HAP-1 (cell line): ENCODE measurements around the gene DPP6.

ENCODE experiments used
- DNase-seq, 2 experiments: peaks; one replicate each; pipeline ENCODE4 v3.0.0-alpha.2; 2016 to 2020; ENCODE audit warnings: low spot score in 2 of 2
- H3K27me3 ChIP-seq: fragments of 250-450 bp; sonication (Bioruptor Pico); 2 replicates; pipeline ENCODE4 v1.5.1; 2020; ENCODE audit warnings: low read depth, mild to moderate bottlenecking, moderate library complexity
- H3K36me3 ChIP-seq: fragments of 250-450 bp; sonication (Bioruptor Pico); replicated peaks from 2 replicates; pipeline ENCODE4 v1.5.1; 2020; ENCODE audit warnings: mild to moderate bottlenecking
- H3K4me1 ChIP-seq: fragments of 250-450 bp; sonication (Bioruptor Pico); 2 replicates; pipeline ENCODE4 v1.5.1; 2020; ENCODE audit warnings: mild to moderate bottlenecking
- H3K4me3 ChIP-seq: fragments of 250-450 bp; sonication (Bioruptor Pico); 2 replicates; pipeline ENCODE4 v1.5.1; 2020; ENCODE audit warnings: mild to moderate bottlenecking, moderate library complexity
- H3K9me3 ChIP-seq: fragments of 250-450 bp; sonication (Bioruptor Pico); 2 replicates; pipeline ENCODE4 v1.5.1; 2020; ENCODE audit warnings: mild to moderate bottlenecking, moderate library complexity
- in situ Hi-C: fragments of 300-500 bp; cut with MboI; formaldehyde crosslinking; loops from 3 replicates; pipeline ENCODE4 v1.14.3; 2020; ENCODE audit warnings: low sequenced_read_pairs, inconsistent platforms, mixed read lengths

Gene DPP6

DNA sequence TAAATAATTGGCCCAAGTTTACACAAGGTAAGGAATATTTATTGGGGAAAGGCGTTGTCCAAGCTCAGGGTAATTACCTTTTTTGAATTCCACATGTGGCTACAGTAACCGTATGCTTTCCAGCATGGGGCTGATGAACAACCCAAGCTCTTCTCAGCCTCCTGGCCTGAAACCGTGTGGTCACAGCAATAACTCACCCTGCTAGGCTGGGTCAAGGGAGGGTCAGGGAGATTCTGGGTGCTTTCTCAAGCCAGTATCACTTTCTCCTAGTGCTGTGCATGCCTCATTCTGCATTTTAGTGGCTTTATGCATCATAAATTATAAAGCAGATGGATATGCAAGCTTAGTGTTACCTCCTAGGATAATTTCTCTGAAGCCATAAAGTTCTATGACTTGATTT, 676.9 kb downstream of the DPP6 start:
- in situ Hi-C loops, result no loop called here
- Histone ChIP-seq H3K36me3 (no peaks in the 10 kb centered on the region), H3K4me3 (no peak overlapping the region), H3K27me3 (no peaks in the 10 kb centered on the region), H3K9me3 (no peaks in the 10 kb centered on the region), H3K4me1 (no peaks in the 10 kb centered on the region)
- no peak for DNase-seq

DNA sequence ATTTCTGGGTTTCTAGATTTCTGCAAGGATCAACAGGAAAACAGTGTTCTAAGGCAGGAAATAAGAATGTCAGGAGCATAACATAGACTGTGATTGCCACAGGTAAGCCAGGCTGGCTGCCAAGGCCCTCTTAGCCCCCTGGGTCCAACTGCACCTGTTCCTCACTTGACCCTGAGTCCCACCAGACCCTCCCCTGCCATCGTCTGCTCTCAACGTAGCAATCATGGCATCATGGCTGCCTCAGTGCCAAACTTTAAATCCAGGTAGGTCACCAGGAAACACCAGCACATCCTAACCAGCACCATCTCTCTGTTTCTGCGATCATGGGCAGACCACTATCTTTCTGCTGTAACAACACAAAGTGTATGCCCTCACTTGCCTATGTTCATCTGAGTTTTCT, 683.6 kb downstream of the DPP6 start:
- H3K4me1 ChIP-seq, result no peaks in the 10 kb centered on the region
- DNase-seq, result no peak
- in situ Hi-C loops, result no loop called here
- no peak overlapping the region for H3K4me3 ChIP-seq
- H3K36me3 ChIP-seq, result no peaks in the 10 kb centered on the region
- no peaks in the 10 kb centered on the region for H3K9me3 ChIP-seq
- no peaks in the 10 kb centered on the region for H3K27me3 ChIP-seq

DNA sequence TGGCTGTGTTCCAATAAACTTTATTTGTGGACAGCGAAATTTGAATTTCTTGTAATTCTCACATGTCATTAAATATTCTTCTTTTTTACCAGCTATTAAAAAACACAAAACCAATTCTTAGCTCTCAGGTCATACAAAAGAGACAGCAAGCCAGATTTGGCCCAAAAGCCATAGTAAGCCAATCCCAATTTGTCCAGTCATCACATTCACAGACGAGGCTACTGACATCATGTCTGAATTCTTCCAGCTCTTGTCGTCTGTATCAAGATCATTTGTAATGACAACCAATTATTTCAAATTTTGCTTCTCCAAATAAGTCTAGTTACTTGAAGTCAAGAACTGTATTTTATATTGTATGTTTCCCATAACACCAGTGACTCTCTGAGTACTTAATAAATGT, 684.2 kb downstream of the DPP6 start:
- Histone ChIP-seq H3K27me3 (no peaks in the 10 kb centered on the region), H3K4me1 (no peaks in the 10 kb centered on the region)
- no peak for DNase-seq

DNA sequence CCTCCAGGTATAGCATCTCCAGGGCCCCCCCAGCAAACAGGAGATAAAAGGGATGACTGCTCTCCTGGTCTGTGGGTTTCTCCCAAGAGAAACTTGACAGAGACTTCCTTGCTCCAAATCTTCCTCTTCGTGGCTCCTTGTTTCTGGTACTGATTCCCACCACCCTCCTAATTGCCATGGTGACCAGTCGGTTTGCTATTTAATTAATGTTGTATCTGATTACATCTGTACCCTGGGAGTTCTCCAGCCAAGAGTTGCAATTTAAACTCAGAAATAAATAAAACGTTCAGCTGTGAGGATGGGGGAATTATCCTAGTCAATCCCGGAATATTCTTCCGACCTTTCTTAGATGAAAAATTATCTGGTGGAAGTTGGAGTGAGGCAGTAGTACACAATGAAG, 686.0 kb downstream of the DPP6 start:
- DNase-seq, result no peak
- no peaks in the 10 kb centered on the region for H3K9me3 ChIP-seq
- in situ Hi-C loops, result no loop called here
- no peaks in the 10 kb centered on the region for H3K27me3 ChIP-seq
- no peak overlapping the region for H3K4me3 ChIP-seq
- H3K36me3 ChIP-seq, result no peaks in the 10 kb centered on the region
- no peaks in the 10 kb centered on the region for H3K4me1 ChIP-seq

More for the DNA sequence above, 684.2 kb downstream of the DPP6 start:
- Histone ChIP-seq H3K36me3 (no peaks in the 10 kb centered on the region), H3K4me3 (no peak overlapping the region), H3K9me3 (no peaks in the 10 kb centered on the region)
- in situ Hi-C loops, result no loop called here

DNA sequence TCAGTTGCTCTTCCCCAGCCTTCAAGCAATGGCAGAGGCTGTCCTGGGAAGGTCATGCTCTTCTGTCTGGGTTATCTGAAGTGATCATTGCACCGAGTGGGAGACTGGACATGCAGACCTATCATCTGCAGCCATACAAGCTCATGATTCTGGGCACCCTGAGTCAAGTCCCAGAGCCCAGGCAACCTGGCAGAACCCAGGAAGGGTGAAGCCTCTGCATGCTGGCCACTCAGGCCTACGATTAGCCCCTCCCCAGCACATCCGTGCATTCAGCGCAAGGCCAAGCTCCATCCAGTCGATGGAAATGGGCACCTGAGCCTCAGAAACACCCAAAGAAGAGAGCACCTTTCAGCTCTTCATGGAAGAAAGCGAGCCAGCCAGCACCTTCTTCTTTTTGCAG, 688.9 kb downstream of the DPP6 start:
- Histone ChIP-seq H3K36me3 (no peaks in the 10 kb centered on the region), H3K27me3 (no peaks in the 10 kb centered on the region), H3K4me1 (no peaks in the 10 kb centered on the region), H3K9me3 (no peaks in the 10 kb centered on the region), H3K4me3 (no peak overlapping the region)
- in situ Hi-C loops, result no loop called here
- DNase-seq, result no peak

DNA sequence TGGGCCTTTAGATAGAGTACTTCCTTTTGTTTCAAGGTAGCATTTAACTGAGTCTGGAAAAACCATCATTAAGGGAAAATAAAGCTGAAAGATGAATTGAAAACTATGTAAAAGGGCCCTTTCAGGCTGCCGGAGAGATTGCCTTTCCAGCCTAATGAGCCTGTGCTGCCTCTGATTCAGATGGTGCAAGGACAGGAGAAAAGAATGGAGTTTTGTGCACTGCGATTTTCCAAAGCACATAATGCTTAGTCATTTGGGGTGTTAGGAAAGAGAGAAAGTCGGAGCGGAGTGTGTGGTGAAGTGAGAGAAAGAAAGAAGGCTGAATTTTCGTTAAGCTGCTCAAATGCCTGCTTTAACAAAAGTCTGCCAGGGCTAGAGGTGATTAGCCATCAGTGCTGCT, 691.0 kb downstream of the DPP6 start:
- no peaks in the 10 kb centered on the region for H3K27me3 ChIP-seq
- no peak for DNase-seq
- in situ Hi-C loops, result no loop called here

DNA sequence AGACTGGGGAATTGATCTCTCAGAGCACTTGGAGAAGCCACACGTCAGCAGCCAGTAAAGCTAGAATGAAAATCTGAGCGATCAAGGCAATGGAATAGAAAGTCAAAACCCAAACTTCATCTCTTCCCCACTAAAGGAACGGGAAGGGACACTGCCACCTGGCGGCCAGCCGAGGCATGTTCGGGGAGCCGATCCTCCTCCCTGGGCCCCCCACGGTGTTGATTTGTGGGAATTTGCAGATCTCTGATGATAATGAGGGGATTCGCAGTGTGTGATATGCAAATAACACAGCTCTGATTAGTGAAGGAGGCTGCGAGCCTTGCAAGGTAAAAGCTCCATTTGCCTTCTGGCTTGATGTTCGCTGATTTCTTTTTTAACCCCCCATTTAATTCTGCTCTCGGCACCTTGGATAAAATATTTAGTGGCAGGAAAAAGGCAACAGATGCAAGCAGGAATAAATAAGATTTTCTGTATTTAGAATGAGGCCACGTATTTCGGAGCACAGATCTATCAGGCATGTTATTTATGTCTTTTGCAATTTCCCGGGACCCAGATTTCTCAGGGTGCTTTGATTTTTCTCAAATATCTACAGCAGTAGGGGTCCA, 692.2 kb downstream of the DPP6 start:
- peak; percentile 2 to 73 for DNase-seq
- Histone ChIP-seq H3K9me3 (no peaks in the 10 kb centered on the region), H3K4me1 (no peaks in the 10 kb centered on the region), H3K36me3 (no peaks in the 10 kb centered on the region), H3K4me3 (no peak overlapping the region), H3K27me3 (no peaks in the 10 kb centered on the region)
- in situ Hi-C loops, result no loop called here

More for the DNA sequence above, 691.0 kb downstream of the DPP6 start:
- Histone ChIP-seq H3K9me3 (no peaks in the 10 kb centered on the region), H3K4me1 (no peaks in the 10 kb centered on the region), H3K36me3 (no peaks in the 10 kb centered on the region), H3K4me3 (no peak overlapping the region)

DNA sequence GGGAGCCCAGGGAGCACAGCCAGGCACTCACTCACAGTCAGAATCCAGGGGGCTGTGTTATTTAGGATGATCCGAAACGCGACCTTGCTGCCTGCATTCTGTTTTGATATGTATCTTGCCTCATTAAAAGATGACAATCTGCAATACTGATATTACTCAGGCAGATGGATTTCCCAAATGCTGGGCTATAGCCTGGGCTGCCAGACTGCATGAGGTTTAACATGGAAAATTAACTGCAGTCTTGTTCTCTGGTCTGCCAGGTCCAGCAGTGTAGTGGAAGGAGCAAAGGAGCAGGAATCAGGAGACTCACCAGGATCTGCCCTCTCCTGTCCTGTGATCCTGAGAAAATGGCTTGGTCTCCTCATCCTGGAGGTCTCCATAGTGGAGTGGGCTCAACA, 692.7 kb downstream of the DPP6 start:
- no peaks in the 10 kb centered on the region for H3K4me1 ChIP-seq
- no peaks in the 10 kb centered on the region for H3K27me3 ChIP-seq
- in situ Hi-C loops, result no loop called here
- H3K4me3 ChIP-seq, result no peak overlapping the region
- DNase-seq, result no peak
- no peaks in the 10 kb centered on the region for H3K36me3 ChIP-seq
- no peaks in the 10 kb centered on the region for H3K9me3 ChIP-seq

DNA sequence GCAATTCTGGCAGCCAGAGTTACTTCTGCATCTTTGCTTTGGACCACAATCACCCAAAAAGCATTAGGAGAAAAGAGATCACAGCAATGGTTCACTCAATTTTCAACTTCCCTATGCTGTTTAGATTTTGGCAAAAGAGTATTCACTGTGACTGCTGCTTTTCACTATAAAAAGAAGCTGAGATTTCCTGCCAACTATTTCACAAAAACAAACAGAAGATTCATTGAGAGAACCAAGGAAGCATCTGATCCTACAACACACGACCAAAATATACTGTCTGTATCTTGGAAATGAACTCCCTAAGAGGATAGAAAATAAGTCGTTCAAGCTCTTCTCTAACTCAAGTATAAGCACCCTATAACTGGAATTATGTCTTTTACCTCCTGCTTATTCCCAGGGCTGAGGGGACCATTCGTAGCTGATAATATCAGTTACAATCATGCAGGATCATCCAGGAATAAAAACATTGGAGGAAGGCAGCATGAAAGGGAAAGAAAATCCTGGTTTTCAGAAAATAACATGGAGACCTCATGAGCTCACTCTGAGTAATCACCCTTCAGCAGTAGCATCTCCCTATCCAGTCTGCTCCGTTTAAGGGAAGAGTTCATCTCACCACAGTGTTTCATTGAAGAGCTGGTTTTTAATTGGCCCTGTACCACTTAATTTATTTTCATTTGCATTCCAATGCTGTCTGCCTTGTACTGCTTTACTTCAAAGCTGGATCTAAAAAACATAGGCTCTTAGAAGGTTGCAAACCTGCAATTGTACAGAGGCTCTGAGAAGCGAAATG, 694.6 kb downstream of the DPP6 start:
- in situ Hi-C loops, result no loop called here
- DNase-seq, result no peak
- no peaks in the 10 kb centered on the region for H3K9me3 ChIP-seq

DNA sequence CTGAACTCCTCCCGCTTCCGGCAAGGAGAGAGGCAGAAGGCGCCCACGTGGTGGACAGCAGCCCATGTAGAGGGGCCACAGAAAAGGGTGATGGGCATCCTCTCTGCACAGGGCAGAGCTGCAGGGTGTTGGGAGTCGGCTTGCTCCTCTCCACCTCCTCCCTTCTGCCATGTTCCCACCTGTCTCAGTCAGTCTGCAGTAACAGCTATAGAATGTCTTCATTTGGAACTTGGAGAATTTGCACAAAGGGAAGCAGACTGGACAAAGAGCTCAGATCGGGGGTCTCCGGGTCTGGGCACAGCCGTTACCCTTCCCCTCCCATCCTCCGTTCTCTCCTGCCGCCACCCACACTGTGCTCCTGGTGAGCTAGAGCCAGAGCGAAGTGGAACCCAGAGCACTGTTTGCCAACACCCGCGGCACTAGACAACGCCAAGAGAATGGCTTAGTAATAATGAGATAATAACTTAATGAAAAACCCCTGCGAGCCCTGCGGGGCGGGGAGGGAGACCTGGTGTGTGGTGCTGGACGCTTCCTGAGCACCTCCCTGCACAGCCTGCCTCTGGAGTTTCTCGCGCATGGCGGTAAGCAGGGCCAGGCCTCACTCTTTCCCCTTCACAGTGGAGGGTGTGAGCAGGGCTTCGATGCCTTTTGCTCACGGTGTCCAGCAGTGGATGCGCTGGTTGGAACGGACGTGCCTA, 696.0 kb downstream of the DPP6 start:
- Histone ChIP-seq H3K4me1 (no peaks in the 10 kb centered on the region), H3K27me3 (no peaks in the 10 kb centered on the region), H3K4me3 (no peak overlapping the region), H3K9me3 (no peaks in the 10 kb centered on the region), H3K36me3 (no peaks in the 10 kb centered on the region)
- DNase-seq, result no peak
- in situ Hi-C loops, result no loop called here

More for the DNA sequence above, 694.6 kb downstream of the DPP6 start:
- no peak overlapping the region for H3K4me3 ChIP-seq
- H3K27me3 ChIP-seq, result no peaks in the 10 kb centered on the region
- no peaks in the 10 kb centered on the region for H3K4me1 ChIP-seq
- no peaks in the 10 kb centered on the region for H3K36me3 ChIP-seq

DNA sequence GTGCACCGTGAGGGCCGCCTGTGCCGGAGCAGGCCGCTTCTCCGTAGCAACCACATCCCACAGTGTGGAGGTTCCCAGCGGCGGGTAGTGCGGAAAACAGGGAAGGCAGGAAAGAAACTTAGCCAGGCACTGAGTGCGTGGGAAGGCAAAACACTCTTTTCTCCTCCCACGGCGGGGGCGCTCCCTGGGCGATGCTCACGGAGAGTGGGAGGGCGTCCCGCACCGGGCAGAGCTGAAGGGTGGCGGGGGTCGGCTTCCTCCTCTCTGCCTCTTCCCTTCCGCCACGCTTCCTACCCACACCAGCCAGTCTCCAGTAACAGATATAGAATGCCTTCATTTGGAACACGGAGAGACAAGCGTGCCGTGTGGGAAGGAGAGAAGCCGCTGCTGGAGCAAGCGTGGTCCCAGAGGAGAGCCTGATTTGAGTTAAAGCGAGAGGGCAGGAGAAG, 698.2 kb downstream of the DPP6 start:
- H3K4me3 ChIP-seq, result no peak overlapping the region
- DNase-seq, result no peak
- H3K9me3 ChIP-seq, result no peaks in the 10 kb centered on the region
- no peaks in the 10 kb centered on the region for H3K36me3 ChIP-seq
- no peaks in the 10 kb centered on the region for H3K27me3 ChIP-seq
- H3K4me1 ChIP-seq, result no peaks in the 10 kb centered on the region
- in situ Hi-C loops, result no loop called here

DNA sequence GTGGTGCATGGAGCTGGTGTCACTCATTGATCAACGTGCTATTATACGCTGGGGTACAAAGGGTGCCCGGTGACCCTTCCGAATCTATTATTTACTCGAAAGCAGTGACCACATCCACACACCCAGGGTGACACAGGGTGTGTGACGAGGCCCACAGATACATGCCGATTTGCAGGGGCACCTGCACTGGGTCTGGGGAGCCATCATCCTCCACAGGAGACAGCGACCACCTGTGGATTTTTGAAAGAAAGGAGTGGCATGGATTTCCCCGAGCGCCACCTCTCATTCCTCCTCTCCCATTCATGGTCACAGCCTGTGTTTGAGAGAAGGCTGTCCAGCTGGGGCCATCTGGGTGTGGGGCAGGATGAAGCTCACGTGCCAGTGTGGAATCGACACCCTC, 701.0 kb downstream of the DPP6 start:
- no peak overlapping the region for H3K4me3 ChIP-seq
- H3K36me3 ChIP-seq, result no peaks in the 10 kb centered on the region
- DNase-seq, result no peak
- no peaks in the 10 kb centered on the region for H3K9me3 ChIP-seq
- H3K4me1 ChIP-seq, result no peaks in the 10 kb centered on the region
- H3K27me3 ChIP-seq, result no peaks in the 10 kb centered on the region
- in situ Hi-C loops, result no loop called here

DNA sequence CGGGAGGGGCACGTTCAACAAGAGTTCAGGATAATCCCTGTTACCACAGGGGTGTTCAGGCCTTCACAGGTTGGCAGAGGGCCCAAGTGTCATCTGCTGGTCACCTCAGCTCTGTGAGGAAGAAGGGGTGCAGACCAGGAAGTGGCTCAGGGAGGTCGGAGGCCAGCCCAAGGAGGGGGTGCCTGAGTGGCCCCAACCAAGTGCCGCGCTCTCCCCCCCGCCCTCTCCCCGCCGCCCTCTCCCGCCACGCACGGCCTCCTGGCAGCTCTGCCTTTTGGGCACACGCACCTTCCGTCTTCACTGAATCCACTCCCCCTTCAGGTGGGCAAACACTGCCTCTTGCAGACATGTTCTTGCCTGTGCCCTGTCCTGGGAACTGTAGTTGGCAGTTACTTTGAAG, 705.6 kb downstream of the DPP6 start:
- no peak overlapping the region for H3K4me3 ChIP-seq
- in situ Hi-C loops, result no loop called here
- no peaks in the 10 kb centered on the region for H3K9me3 ChIP-seq
- no peaks in the 10 kb centered on the region for H3K36me3 ChIP-seq
- no peak for DNase-seq
- no peaks in the 10 kb centered on the region for H3K27me3 ChIP-seq
- no peaks in the 10 kb centered on the region for H3K4me1 ChIP-seq

DNA sequence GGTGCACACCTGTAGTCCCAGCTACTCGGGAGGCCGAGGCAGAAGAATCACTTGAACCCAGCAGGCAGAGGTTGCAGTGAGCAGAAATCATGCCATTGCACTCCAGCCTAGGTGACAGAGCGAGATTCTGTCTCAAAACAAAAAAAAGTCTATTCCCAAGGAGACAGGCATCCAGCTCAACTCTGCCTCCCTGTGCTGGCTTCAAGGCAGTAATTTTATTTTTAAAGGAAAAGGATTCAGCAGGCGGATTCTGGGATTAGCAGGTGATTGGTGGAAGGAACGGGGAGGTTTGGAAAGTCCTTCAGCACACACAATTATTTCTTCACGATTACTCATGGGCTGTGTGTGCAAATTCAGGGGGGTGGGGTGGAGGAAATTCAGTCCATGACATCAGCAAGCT, 707.8 kb downstream of the DPP6 start:
- Histone ChIP-seq H3K4me3 (no peak overlapping the region), H3K27me3 (no peaks in the 10 kb centered on the region), H3K9me3 (no peaks in the 10 kb centered on the region), H3K36me3 (no peaks in the 10 kb centered on the region), H3K4me1 (no peaks in the 10 kb centered on the region)
- no peak for DNase-seq
- in situ Hi-C loops, result no loop called here
